Measurements from ENCODE around the gene BICRA.

GRCh38 chr19:47633996-47634395 is 25.1 kb downstream of the BICRA start:
- no peak for TF ChIP-seq POLR2AphosphoS5 (IDR thresholded peaks at IDR 0.05; ENCODE audit: low read depth, low read length)
- TF ChIP-seq TAF1 (IDR thresholded peaks at IDR 0.05; ENCODE audit: low read depth, low read length), result no peak
